Measurements from ENCODE around the gene C2orf76.

DNA sequence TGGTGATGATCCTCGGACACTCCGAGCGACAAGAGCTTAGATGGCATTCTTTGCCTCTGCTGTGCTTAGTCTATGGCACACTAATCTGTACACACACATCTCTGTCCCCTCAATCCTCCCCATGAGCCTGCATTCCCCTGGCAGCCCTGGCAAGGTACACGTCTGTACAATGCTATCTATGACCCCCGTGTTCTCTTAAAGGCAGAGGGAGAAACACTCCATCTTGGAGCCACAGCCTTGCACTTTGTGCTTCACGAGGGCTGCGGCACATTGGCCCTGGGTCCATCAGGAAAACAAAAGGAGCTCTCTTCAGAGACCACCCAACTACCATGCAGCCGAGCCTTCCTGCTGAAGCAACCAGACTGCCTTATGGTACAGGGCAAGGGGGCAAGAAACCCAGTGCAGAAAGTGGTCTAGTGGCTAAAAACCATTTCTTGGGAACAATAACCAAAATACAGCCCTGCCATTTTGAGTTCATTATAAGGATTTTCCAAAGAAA lies 100.5 kb downstream of the C2orf76 start:
- TF ChIP-seq, protein P1, sequence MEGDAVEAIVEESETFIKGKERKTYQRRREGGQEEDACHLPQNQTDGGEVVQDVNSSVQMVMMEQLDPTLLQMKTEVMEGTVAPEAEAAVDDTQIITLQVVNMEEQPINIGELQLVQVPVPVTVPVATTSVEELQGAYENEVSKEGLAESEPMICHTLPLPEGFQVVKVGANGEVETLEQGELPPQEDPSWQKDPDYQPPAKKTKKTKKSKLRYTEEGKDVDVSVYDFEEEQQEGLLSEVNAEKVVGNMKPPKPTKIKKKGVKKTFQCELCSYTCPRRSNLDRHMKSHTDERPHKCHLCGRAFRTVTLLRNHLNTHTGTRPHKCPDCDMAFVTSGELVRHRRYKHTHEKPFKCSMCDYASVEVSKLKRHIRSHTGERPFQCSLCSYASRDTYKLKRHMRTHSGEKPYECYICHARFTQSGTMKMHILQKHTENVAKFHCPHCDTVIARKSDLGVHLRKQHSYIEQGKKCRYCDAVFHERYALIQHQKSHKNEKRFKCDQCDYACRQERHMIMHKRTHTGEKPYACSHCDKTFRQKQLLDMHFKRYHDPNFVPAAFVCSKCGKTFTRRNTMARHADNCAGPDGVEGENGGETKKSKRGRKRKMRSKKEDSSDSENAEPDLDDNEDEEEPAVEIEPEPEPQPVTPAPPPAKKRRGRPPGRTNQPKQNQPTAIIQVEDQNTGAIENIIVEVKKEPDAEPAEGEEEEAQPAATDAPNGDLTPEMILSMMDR (IDR thresholded peaks at IDR 0.05; ENCODE audit: low read length), result no peak
- TF ChIP-seq EZH2 (optimal IDR thresholded peaks at IDR 0.05; ENCODE audit: low read depth, low read length), result no peak
- TF ChIP-seq EZH2phosphoT487 (IDR thresholded peaks at IDR 0.05; ENCODE audit: low read length), result no peak
